ENCODE results near the gene TOMM20L.

The TOMM20L gene

DNA sequence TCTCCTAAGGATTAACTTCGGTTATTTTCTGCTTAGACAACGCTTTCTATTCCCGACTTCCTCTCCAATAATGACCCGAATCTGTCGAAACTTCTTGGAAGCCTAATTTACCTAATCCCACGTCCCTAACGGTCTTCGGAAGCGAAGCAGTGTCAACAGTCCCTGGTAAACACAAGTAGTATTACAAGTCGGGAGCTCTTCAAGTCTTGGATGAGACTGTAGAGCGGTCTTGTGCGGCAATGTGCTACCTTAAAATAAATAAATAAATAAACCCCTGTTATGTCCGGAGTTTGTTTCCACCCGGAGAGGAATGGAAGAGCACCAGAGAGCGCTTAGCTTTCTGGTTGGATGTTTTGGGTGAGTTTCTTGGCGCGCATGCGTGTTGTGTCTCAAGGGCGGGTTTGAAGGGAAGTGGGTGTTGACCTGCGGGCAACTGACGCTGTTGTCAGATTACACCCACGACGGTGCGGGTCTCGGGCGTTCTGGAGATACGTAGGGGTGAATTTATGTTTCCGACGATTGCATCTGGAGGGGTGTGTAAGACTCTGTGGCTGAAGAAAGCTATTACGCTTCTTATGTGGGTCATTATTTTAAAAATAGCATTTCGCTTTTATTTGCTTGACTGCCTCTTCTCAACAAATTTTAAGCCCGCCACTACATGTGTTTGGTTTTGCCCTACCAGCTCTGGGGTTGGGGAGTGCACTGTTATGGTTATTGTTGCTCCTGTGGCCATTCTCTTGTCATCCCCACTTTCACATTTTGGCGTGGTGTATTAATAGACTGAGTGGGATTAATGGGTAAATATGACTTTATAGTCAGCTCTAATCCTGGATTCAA is 31.8 kb downstream of the TOMM20L start, which contains the start of the genes KIAA0586 and TIMM9:
TSS of gene KIAA0586 (plus strand) at position 439 of the 837 bp plus-strand sequence. CDS start 546 bp downstream, outside the sequence.
TSS of gene TIMM9 (minus strand) at position 251 of the 837 bp plus-strand sequence. CDS start 15,586 bp downstream, outside the sequence.
- DNase-seq: peak; percentile 97

DNA sequence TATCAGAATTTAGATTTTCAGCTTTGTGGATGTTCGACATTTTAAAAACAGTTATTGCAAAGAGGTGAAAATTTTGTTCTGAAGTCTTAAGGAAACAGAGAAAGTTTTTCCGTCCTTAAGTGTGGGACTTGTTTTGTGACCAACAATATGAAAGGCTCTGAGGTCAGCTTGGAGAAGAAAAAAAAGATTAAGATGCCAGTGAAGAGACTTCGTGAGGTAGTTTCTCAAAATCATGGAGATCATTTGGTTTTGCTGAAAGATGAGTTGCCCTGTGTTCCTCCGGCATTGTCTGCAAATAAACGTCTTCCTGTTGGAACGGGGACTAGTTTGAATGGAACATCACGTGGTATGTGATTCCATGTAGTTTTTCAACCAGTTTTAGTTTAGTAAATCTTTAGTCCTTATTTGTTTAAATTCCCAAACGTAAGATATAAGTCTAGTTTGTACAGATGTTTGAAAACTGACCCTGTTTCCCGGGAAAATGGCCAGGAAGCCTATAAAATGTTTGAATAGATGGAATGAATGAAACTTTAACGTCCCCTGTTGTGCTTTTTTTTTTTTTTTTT is 32.5 kb downstream of the TOMM20L start:
- no peak for DNase-seq

GRCh38 chr14:58430156-58430555 is 34.4 kb downstream of the TOMM20L start:
- DNase-seq: no peak

GRCh38 chr14:58439476-58439875 is 43.7 kb downstream of the TOMM20L start:
- no peak for DNase-seq

GRCh38 chr14:58444627-58445026 is 48.9 kb downstream of the TOMM20L start:
- DNase-seq: no peak

DNA sequence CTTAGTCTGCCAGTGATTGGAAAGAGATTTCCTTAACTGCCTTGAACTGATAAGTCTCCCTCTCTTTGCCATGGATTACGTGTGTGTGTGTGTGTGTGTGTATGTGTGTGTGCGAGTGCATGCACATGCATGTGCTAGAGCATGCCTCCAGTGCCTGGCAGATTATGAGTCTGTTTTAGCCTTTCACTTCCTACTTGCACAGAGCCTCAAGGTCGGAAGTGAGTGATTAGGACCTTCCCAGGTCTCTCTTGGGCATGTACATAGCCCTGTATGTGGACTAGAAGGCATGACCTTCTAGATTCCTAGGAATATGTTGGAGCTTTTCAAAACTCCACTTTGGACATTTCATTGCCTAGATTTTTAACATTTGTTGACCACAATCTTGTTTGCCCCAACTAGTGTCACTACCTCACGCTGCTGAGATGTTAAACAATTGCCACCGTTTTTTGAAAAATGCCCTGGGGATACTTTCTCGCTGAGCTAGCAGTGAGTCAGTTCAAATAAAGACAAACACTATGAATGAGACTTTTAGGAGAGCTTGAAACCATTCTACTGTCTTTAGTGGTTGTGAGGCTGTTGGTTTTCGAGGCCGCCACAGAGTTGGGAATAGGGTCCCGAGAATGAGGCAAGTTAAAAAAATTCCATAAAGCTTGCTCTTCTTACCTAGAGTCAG is 60.0 kb downstream of the TOMM20L start:
- no peak for DNase-seq

Measured in activated naive CD4-positive, alpha-beta T cell treated with Interleukin-2 at 50 U/mL for 16 hours (primary cell).